ENCODE results near the gene CDS2.

The CDS2 gene

GRCh38 chr20:5191829-5192569, 65.2 kb downstream of the CDS2 start:
- H3K9ac ChIP-seq (ENCODE audit: low read length) = peak overlapping the region; percentile 33
- peaks cover 3% of the 10 kb centered on the region for H3K36me3 ChIP-seq (ENCODE audit: control insufficient read depth, insufficient read depth, low read length)
- H3K4me1 ChIP-seq (ENCODE audit: control insufficient read depth, insufficient read depth, low read length) = no peaks in the 10 kb centered on the region

GRCh38 chr20:5192570-5193431, 66.0 kb downstream of the CDS2 start:
- H3K4me1 ChIP-seq (ENCODE audit: control insufficient read depth, insufficient read depth, low read length) = no peaks in the 10 kb centered on the region
- no peak overlapping the region for H3K4me3 ChIP-seq (ENCODE audit: low read length)
- no peaks in the 10 kb centered on the region for H3K9me3 ChIP-seq (ENCODE audit: control insufficient read depth, low read length)
- peaks cover 3% of the 10 kb centered on the region for H3K36me3 ChIP-seq (ENCODE audit: control insufficient read depth, insufficient read depth, low read length)
- no peak overlapping the region for H3K9ac ChIP-seq (ENCODE audit: low read length)
- no peaks in the 10 kb centered on the region for H3K27me3 ChIP-seq (ENCODE audit: control insufficient read depth, insufficient read depth, low read length)

More at GRCh38 chr20:5191829-5192569, 65.2 kb downstream of the CDS2 start:
- H3K27me3 ChIP-seq (ENCODE audit: control insufficient read depth, insufficient read depth, low read length) = no peaks in the 10 kb centered on the region
- no peaks in the 10 kb centered on the region for H3K9me3 ChIP-seq (ENCODE audit: control insufficient read depth, low read length)
- no peak overlapping the region for H3K4me3 ChIP-seq (ENCODE audit: low read length)

DNA sequence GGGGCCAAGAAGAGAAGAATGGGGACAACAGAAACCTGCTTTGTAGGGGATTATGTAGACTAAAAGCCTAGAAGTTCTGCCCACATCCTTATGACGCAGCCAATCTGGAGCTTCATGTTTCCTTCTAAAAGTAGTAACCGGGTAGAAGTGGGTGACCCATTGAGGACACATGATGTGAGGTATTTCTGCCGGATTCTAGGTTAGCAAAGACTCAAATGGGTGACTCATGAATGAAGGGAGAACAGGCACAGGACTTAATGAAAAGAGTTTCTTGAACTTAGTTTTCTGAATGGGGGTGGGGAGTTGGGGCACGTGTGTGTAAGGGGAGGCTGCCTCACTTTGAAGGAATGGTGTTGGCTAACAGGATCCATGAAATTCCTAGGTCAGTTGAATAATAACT, 68.8 kb downstream of the CDS2 start:
- Histone ChIP-seq H3K9me3 (ENCODE audit: control insufficient read depth, low read length) (no peaks in the 10 kb centered on the region), H3K4me1 (ENCODE audit: control insufficient read depth, insufficient read depth, low read length) (no peaks in the 10 kb centered on the region), H3K9ac (ENCODE audit: low read length) (no peak overlapping the region), H3K4me3 (ENCODE audit: low read length) (no peak overlapping the region), H3K27me3 (ENCODE audit: control insufficient read depth, insufficient read depth, low read length) (no peaks in the 10 kb centered on the region), H3K36me3 (ENCODE audit: control insufficient read depth, insufficient read depth, low read length) (no peaks in the 10 kb centered on the region)

DNA sequence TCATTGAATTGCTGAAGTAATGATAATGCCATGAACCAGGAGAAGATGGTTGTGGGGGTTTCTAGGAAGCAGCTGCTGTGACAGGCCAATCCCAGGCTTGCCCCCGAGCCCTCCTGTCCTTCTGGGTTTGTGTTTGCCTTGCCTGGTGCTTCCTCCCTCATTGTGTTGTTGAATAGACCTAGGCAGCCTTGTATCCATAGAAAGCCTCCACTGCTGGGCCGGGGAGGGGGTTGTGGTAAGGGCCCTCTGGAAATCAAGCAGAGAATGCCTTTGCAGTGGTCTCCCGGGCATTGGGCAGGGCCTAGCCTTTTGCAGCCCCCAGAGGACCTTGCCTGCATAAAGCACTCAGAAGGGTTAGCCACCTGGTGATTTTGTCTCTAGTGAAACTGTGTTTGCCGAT, 69.3 kb downstream of the CDS2 start:
- Histone ChIP-seq H3K9ac (ENCODE audit: low read length) (no peak overlapping the region), H3K27me3 (ENCODE audit: control insufficient read depth, insufficient read depth, low read length) (no peaks in the 10 kb centered on the region), H3K36me3 (ENCODE audit: control insufficient read depth, insufficient read depth, low read length) (no peaks in the 10 kb centered on the region)

GRCh38 chr20:5197270-5197827, 70.5 kb downstream of the CDS2 start:
- Histone ChIP-seq H3K4me3 (ENCODE audit: low read length) (no peak overlapping the region), H3K9me3 (ENCODE audit: control insufficient read depth, low read length) (no peaks in the 10 kb centered on the region), H3K4me1 (ENCODE audit: control insufficient read depth, insufficient read depth, low read length) (peaks cover 6% of the 10 kb centered on the region), H3K36me3 (ENCODE audit: control insufficient read depth, insufficient read depth, low read length) (no peaks in the 10 kb centered on the region), H3K9ac (ENCODE audit: low read length) (no peak overlapping the region), H3K27me3 (ENCODE audit: control insufficient read depth, insufficient read depth, low read length) (no peaks in the 10 kb centered on the region)

More for the DNA sequence above, 69.3 kb downstream of the CDS2 start:
- no peak overlapping the region for H3K4me3 ChIP-seq (ENCODE audit: low read length)
- no peaks in the 10 kb centered on the region for H3K4me1 ChIP-seq (ENCODE audit: control insufficient read depth, insufficient read depth, low read length)
- H3K9me3 ChIP-seq (ENCODE audit: control insufficient read depth, low read length) = no peaks in the 10 kb centered on the region

- Histone ChIP-seq H3K4me3 (ENCODE audit: low read length) (no peak overlapping the region), H3K27me3 (ENCODE audit: control insufficient read depth, insufficient read depth, low read length) (no peaks in the 10 kb centered on the region), H3K4me1 (ENCODE audit: control insufficient read depth, insufficient read depth, low read length) (peaks cover 13% of the 10 kb centered on the region), H3K36me3 (ENCODE audit: control insufficient read depth, insufficient read depth, low read length) (no peaks in the 10 kb centered on the region), H3K9me3 (ENCODE audit: control insufficient read depth, low read length) (no peaks in the 10 kb centered on the region), H3K9ac (ENCODE audit: low read length) (no peak overlapping the region)
These were observed 71.2 kb downstream of the CDS2 start for GRCh38 chr20:5197847-5198650.

- H3K27me3 ChIP-seq (ENCODE audit: control insufficient read depth, insufficient read depth, low read length) = no peaks in the 10 kb centered on the region
- no peak overlapping the region for H3K4me3 ChIP-seq (ENCODE audit: low read length)
- H3K9ac ChIP-seq (ENCODE audit: low read length) = no peak overlapping the region
- no peaks in the 10 kb centered on the region for H3K36me3 ChIP-seq (ENCODE audit: control insufficient read depth, insufficient read depth, low read length)
- H3K9me3 ChIP-seq (ENCODE audit: control insufficient read depth, low read length) = no peaks in the 10 kb centered on the region
- peaks cover 17% of the 10 kb centered on the region for H3K4me1 ChIP-seq (ENCODE audit: control insufficient read depth, insufficient read depth, low read length)
These were observed 71.8 kb downstream of the CDS2 start for GRCh38 chr20:5198651-5198924.

GRCh38 chr20:5203380-5203779, 76.6 kb downstream of the CDS2 start:
- Histone ChIP-seq H3K4me3 (ENCODE audit: low read length) (no peak overlapping the region), H3K9me3 (ENCODE audit: control insufficient read depth, low read length) (no peaks in the 10 kb centered on the region), H3K27me3 (ENCODE audit: control insufficient read depth, insufficient read depth, low read length) (no peaks in the 10 kb centered on the region), H3K4me1 (ENCODE audit: control insufficient read depth, insufficient read depth, low read length) (peaks cover 26% of the 10 kb centered on the region), H3K9ac (ENCODE audit: low read length) (no peak overlapping the region), H3K36me3 (ENCODE audit: control insufficient read depth, insufficient read depth, low read length) (no peaks in the 10 kb centered on the region)

- Histone ChIP-seq H3K36me3 (ENCODE audit: control insufficient read depth, insufficient read depth, low read length) (no peaks in the 10 kb centered on the region), H3K4me1 (ENCODE audit: control insufficient read depth, insufficient read depth, low read length) (peaks cover 27% of the 10 kb centered on the region), H3K27me3 (ENCODE audit: control insufficient read depth, insufficient read depth, low read length) (no peaks in the 10 kb centered on the region), H3K4me3 (ENCODE audit: low read length) (no peak overlapping the region), H3K9ac (ENCODE audit: low read length) (no peak overlapping the region), H3K9me3 (ENCODE audit: control insufficient read depth, low read length) (no peaks in the 10 kb centered on the region)
These were observed 78.8 kb downstream of the CDS2 start for GRCh38 chr20:5205348-5206210.

DNA sequence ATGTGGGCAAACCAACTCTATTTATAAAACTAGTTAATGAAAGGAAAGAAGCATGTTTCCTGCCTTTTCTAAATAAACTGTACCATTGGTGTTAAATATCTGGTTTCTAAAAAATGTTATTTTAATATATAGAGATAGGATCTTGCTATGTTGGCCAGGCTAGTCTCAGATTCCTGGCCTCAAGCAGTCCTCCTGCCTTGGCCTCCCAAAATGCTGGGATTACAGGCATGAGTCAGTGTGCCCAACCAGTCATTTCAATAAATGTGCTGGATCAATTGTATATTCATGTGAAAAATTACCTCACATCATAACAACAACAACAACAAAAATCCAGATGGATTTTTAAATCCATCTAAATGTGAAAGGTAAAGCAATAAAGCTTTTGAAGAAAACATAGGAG, 80.3 kb downstream of the CDS2 start:
- Histone ChIP-seq H3K36me3 (ENCODE audit: control insufficient read depth, insufficient read depth, low read length) (no peaks in the 10 kb centered on the region), H3K9ac (ENCODE audit: low read length) (no peak overlapping the region), H3K9me3 (ENCODE audit: control insufficient read depth, low read length) (no peaks in the 10 kb centered on the region), H3K4me1 (ENCODE audit: control insufficient read depth, insufficient read depth, low read length) (peaks cover 24% of the 10 kb centered on the region), H3K4me3 (ENCODE audit: low read length) (no peak overlapping the region), H3K27me3 (ENCODE audit: control insufficient read depth, insufficient read depth, low read length) (no peaks in the 10 kb centered on the region)

All from mucosa of stomach (tissue), 1 donor.